ENCODE measurements around the gene DNER. TPM values are rescaled to one million over a fixed set of nuclear protein-coding genes. Genes with fewer than 3 reads are reported as not detected.
A peak's percentile ranks its signal among the peaks of the same experiment; 100 is the strongest.
"Not testable (repeated sequence)": the region's sequence is repeated elsewhere in the genome, so short reads cannot be mapped to it uniquely, and the experiment has no call there.

The DNER gene
- total RNA-seq: not detected

DNA sequence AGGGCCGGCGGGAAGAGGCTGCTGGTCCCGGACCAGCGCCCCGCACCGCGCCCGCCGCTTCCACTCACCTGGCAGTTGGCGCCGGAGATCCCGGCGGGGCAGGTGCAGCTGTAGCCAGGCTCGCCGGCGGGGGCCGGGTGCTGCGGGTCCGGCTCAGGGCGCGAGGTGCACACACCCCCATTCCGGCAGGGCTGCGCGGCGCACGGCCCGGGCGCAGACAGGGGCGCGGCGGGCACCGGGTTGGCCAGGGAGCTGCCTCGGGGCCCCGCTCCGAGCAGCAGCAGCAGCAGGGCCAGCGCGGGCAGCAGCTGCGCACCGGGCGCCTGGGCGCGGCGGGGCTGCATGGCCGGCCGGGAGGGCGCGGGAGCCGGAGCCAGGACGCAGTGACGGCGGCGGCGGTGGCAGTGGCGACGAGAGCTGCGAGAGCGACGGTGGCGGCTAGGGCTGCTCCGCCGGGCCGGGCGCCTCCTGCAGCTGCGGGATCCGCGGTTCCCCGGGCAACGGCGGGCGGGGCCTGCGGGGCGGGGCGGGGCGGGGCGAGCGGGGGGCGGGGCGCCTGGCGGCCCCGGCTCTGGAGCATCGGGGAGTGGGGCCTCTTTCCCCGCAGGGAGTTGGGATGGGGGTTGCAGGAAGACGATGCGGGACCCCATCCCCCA is at the start of gene DNER:
TSS of gene DNER (minus strand) at position 476 of the 656 bp plus-strand sequence. CDS start at position 344, 132 bp downstream.
- DNase-seq (ENCODE audit: low read depth in 2 of 3, low spot score in 2 of 3): peak; percentile 17 to 42 (median 25)

- DNase-seq (ENCODE audit: low read depth in 2 of 3, low spot score in 2 of 3): no peak
Measured at GRCh38 chr2:229761663-229762062, 47.3 kb upstream of the DNER start.

DNA sequence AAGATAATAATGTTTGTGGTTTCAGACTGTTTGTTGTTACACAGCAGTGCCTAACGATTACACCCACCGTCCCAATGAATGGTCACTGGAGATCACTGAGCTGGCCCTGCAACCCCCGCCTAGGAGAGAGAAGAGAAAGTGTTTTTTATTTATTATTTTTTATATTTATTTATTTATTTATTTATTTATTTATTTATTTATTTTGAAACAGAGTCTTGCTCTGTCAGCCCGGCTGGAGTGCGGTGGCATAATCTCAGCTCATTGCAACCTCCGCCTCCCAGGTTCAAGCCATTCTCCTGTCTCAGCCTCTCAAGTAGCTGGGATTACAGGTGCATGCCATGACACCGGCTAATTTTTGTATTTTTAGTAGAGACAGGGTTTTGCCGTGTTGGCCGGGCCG is 43.1 kb upstream of the DNER start:
- not testable (repeated sequence) for DNase-seq (ENCODE audit: low read depth in 2 of 3, low spot score in 2 of 3)

GRCh38 chr2:229752970-229753729 is 38.8 kb upstream of the DNER start:
- no peak for DNase-seq (ENCODE audit: low read depth in 2 of 3, low spot score in 2 of 3)

- no peak for DNase-seq (ENCODE audit: low read depth in 2 of 3, low spot score in 2 of 3)
Measured at GRCh38 chr2:229749779-229750178, 35.4 kb upstream of the DNER start.

- no peak for DNase-seq (ENCODE audit: low read depth in 2 of 3, low spot score in 2 of 3)
Measured at GRCh38 chr2:229748950-229749349, 34.6 kb upstream of the DNER start.

- not testable (repeated sequence) for DNase-seq (ENCODE audit: low read depth in 2 of 3, low spot score in 2 of 3)
Measured at GRCh38 chr2:229742691-229743090, 28.3 kb upstream of the DNER start.

- no peak for DNase-seq (ENCODE audit: low read depth in 2 of 3, low spot score in 2 of 3)
Measured at GRCh38 chr2:229740279-229740678, 25.9 kb upstream of the DNER start.

DNA sequence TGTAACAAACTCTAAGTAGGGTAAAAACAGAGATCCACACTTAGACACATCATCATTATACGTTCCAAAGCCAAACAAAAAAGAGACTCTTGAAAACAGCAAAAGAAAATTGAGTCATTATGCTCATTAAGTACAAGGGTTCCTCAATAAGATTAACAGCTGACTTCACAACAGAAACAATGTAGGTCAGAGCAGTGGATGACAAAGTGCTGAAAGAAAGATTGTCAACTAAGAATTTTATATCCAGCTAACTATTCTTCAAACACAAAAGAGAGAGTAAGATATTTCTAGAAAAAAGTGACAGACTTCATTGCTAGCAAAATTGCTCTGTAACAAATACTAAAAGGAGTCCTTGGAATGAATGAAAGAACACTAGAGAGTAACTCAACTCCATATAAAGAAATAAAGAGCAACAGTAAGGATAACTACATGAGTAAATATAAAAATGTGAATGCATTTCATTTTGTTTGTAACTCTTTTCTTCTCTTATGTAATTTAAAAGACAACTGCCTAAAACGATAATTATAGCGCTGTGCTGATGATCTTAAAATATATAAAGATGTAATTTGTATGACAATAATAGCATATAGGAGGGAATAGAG is 23.8 kb upstream of the DNER start:
- no peak for DNase-seq (ENCODE audit: low read depth in 2 of 3, low spot score in 2 of 3)

GRCh38 chr2:229734410-229734809 is 20.1 kb upstream of the DNER start:
- no peak for DNase-seq (ENCODE audit: low read depth in 2 of 3, low spot score in 2 of 3)

DNA sequence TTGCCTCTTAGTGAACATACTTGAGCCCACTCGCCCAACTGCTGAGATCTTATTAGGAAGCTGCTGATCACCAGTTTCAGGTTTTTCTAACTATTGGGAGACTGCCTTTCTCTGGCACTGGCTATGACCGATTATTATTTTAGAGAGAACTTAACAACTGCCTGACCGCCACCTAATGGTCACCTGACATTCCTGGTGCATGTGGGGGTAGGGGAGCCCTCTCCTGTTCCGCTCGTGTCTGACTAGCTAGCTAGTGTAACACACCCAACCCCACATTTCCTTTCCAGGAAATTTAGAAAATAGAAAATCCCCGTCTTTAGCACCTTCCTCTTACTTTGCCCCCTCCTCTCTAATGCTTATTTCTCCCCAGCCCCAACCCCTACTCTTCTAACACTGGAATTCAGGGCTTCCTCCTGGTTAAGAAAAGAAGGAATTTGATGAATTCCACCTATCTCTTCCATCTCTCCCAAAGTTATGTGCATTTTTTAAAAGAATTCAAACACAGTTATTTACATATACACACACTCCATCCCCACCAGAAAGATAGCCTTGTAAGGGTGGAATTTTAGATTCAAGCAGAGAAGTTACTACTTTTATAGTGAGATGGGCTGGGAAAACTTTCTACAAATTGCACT is 19.4 kb upstream of the DNER start:
- DNase-seq (ENCODE audit: low read depth in 2 of 3, low spot score in 2 of 3): no peak

- no peak for DNase-seq (ENCODE audit: low read depth in 2 of 3, low spot score in 2 of 3)
Measured at GRCh38 chr2:229732897-229733296, 18.5 kb upstream of the DNER start.

- DNase-seq (ENCODE audit: low read depth in 2 of 3, low spot score in 2 of 3): no peak
Measured at GRCh38 chr2:229731916-229732315, 17.6 kb upstream of the DNER start.

DNA sequence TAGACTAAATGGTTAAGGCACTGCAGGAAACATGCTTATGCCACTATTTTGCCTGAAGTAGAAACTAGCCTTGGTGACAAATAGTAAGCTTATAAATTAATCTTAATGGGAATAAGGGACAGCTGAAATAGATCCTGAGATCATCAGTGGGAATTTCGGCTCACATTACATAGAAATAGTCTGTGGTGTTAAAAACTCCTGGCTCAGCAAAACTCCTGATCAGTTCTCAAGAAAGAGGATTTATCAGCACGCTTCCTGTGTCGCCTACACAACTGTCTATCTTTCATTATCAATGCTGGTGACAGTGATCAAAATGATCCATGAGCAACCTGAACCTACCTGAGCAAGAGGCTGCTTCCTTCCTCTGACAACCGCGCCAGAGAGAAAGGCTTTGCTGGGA is 17.0 kb upstream of the DNER start:
- no peak for DNase-seq (ENCODE audit: low read depth in 2 of 3, low spot score in 2 of 3)

- no peak for DNase-seq (ENCODE audit: low read depth in 2 of 3, low spot score in 2 of 3)
Measured at GRCh38 chr2:229728370-229728769, 14.0 kb upstream of the DNER start.

DNA sequence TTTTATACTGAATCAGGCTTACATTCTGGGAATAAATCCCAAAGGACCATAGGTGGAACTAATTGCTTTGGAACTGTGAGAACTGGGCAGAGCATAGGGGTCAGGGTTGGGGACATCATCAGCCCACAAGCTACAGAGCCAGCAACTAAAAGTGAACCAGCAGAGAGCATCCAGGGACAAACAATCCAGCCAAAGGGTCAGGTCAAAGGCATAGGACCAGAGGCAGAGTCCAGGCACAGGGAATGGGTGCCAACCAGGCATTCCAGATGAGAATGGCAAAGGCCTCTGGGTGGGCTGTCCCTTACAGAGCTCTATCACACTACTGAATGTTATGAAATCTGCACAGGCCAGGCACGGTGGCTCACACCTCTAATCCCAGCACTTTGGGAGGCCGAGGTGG is 12.3 kb upstream of the DNER start:
- DNase-seq (ENCODE audit: low read depth in 2 of 3, low spot score in 2 of 3): no peak

DNA sequence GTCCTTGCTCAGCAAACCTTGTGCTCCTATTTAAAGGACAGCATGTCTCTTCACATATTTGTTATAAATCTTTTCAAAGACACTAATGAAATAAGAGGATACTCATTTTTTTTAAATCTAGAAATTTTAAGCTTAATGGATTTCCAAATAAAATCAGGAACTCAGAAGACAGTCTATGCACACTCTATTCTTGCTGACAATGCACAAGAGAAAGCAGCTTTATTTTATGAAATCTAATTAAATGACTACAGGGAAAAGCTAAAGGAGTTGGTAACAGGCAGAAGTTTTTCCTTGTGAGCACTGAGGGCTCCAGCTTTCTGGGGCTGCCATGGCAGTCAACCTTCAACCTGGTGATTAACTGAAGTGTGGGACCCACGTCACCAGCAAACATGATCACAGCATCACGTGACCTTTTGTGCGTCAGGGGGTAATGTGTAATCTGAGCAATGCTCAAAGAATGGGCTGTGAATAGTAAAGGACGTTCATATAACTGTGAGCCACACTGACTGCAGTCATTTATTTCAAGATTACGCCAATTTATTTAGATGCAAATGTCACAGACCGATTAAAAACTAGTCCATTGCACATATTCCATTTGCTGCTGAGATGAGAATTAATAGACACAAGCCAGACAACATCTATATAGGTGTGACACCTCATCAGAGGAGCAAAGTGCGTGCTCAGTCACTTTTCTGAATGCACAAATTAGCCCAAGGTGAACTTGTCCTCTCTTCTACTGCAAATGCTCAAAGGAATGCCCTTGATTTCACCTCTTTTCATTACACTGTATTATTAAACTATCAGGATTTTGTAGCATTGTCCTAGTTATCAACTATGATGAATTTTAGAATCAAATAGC is 11.6 kb upstream of the DNER start:
- DNase-seq (ENCODE audit: low read depth in 2 of 3, low spot score in 2 of 3): no peak

- not testable (repeated sequence) for DNase-seq (ENCODE audit: low read depth in 2 of 3, low spot score in 2 of 3)
Measured at GRCh38 chr2:229723192-229723591, 8.8 kb upstream of the DNER start.

DNA sequence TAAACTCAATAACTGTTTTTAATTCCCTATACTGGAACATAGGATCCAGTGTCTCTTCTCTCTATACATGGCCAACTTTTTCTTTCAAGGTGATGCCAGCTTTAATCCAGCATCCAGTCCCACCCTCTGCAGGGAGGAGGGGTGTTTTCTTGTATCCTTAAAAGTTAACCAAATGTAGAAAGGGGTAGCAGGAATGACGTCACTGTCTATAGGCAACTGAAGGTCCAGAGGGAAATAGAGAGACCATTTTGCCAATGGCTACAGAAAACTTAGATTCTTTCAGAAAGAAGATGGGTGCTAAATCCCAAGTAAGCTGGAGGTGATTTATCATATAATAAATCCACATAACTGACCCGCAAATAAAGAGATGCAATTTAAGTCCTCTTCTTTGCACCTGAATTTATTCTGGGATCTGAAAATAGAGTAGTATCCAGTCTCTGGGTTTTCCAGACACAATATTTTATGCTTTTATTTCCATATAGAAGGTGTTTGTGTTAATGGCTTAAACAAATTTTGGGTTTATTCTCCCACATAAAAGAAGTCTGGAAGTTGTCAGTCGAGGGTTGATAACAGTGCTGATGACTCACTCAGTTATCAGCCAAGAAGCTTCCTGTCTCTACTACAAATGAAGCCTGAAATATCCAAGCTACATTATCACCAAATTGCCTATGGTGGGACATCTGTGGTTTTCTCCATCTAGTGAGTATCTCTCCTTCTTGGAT is 5.7 kb upstream of the DNER start:
- DNase-seq (ENCODE audit: low read depth in 2 of 3, low spot score in 2 of 3): no peak

- no peak for DNase-seq (ENCODE audit: low read depth in 2 of 3, low spot score in 2 of 3)
Measured at GRCh38 chr2:229718057-229718456, 3.7 kb upstream of the DNER start.
